NCI-H2227 treated with DMSO at 0.1 percent for 48 hours (cell line): ENCODE results near the gene PTRH1.

Experiments
- DNase-seq: peaks from one replicate; lab custom pipeline; 2025; lab: John Stamatoyannopoulos, UW

PTRH1 gene

GRCh38 chr9:127694890-127695720, 20.4 kb downstream of the PTRH1 start:
- DNase-seq = no peak

- DNase-seq = no peak
These were observed 21.8 kb downstream of the PTRH1 start for GRCh38 chr9:127693697-127694096.

- no peak for DNase-seq
These were observed 22.3 kb downstream of the PTRH1 start for GRCh38 chr9:127693143-127693542.

GRCh38 chr9:127692071-127692470, 23.4 kb downstream of the PTRH1 start:
- DNase-seq = peak; percentile 33

- DNase-seq = no peak
These were observed 24.7 kb downstream of the PTRH1 start for GRCh38 chr9:127690735-127691134.

- DNase-seq = no peak
These were observed 26.0 kb downstream of the PTRH1 start for GRCh38 chr9:127689329-127690000.

GRCh38 chr9:127686461-127687393, 28.7 kb downstream of the PTRH1 start:
- no peak for DNase-seq

- DNase-seq = no peak
These were observed 30.9 kb downstream of the PTRH1 start for GRCh38 chr9:127684576-127684975.

- no peak for DNase-seq
These were observed 31.7 kb downstream of the PTRH1 start for GRCh38 chr9:127683723-127684122.

GRCh38 chr9:127682351-127683136, 32.9 kb downstream of the PTRH1 start:
- no peak for DNase-seq

GRCh38 chr9:127680846-127681245, 34.6 kb downstream of the PTRH1 start:
- no peak for DNase-seq

- no peak for DNase-seq
These were observed 35.2 kb downstream of the PTRH1 start for GRCh38 chr9:127680226-127680625.

GRCh38 chr9:127679506-127679905, 36.0 kb downstream of the PTRH1 start:
- peak; percentile 2 for DNase-seq

- DNase-seq = no peak
These were observed 38.8 kb downstream of the PTRH1 start for GRCh38 chr9:127676638-127677037.

GRCh38 chr9:127673234-127673633, 42.2 kb downstream of the PTRH1 start:
- DNase-seq = no peak

GRCh38 chr9:127667906-127668305, 47.6 kb downstream of the PTRH1 start:
- DNase-seq = no peak

GRCh38 chr9:127667127-127667844, 48.2 kb downstream of the PTRH1 start:
- DNase-seq = no peak

GRCh38 chr9:127664678-127665507, 50.6 kb downstream of the PTRH1 start:
- no peak for DNase-seq

- DNase-seq = no peak
These were observed 51.2 kb downstream of the PTRH1 start for GRCh38 chr9:127664324-127664677.
